ENCODE data around the gene PDE3B.

- TF ChIP-seq CTCF (conservative IDR thresholded peaks at IDR 0.05; ENCODE audit: low read depth, low read length) (no peak), MAFK (IDR thresholded peaks at IDR 0.05; ENCODE audit: low read depth, low read length) (no peak), POLR2A (IDR thresholded peaks at IDR 0.05; ENCODE audit: low read depth, low read length) (no peak)
Observed at GRCh38 chr11:14673421-14673820, 29.8 kb downstream of the PDE3B start.

All from IMR-90 (cell line).